ENCODE measurements around the gene MON2.
"Not testable (repeated sequence)": the region's sequence is repeated elsewhere in the genome, so short reads cannot be mapped to it uniquely, and the experiment has no call there.

The MON2 gene

GRCh38 chr12:62552906-62553556 is 86.4 kb downstream of the MON2 start:
- no peak for DNase-seq (ENCODE audit: low read depth, low spot score)

GRCh38 chr12:62559366-62559765 is 92.7 kb downstream of the MON2 start:
- DNase-seq (ENCODE audit: low read depth, low spot score), result not testable (repeated sequence)

GRCh38 chr12:62562846-62563245 is 96.2 kb downstream of the MON2 start:
- no peak for DNase-seq (ENCODE audit: low read depth, low spot score)

DNA sequence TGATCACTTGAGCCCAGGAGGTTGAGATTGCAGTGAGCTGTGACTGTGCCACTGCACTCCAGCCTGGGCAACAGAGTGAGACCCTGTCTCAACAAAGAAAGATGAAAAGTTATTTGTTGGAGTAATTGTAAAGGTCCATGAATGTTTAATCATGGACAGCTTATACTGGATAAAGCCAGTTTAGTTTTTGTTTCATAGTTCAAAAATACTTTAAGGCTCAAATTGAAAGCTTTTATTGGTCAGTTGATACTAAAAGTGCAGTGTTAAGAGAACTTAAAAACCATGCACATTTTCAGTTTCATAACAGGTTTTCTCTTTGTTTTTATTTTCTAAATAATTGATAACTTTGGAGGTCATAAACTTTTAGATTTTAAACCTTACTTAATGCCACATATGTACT is 108.4 kb downstream of the MON2 start:
- DNase-seq (ENCODE audit: low read depth, low spot score), result no peak

- no peak for DNase-seq (ENCODE audit: low read depth, low spot score)
Observed at GRCh38 chr12:62576503-62576902, 109.9 kb downstream of the MON2 start.

DNA sequence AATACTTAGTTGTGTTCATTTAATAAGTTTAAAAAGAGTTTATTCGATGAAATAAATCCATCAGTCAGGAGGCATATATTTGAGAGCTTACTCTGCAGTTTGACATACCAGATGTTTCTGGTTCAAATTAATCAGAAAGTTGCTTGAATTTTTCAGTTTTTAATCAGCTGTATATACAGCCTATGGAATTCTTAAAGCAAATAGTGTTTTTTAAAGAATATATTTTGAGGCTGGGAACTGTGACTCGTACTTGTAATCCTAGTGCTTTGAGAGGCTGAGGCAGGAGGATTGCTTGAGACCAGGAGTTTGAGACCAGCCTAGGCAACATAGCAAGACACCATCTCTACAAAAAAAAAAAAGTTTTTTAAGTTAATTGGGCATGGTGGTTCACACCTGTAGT is 112.1 kb downstream of the MON2 start:
- DNase-seq (ENCODE audit: low read depth, low spot score), result no peak

DNA sequence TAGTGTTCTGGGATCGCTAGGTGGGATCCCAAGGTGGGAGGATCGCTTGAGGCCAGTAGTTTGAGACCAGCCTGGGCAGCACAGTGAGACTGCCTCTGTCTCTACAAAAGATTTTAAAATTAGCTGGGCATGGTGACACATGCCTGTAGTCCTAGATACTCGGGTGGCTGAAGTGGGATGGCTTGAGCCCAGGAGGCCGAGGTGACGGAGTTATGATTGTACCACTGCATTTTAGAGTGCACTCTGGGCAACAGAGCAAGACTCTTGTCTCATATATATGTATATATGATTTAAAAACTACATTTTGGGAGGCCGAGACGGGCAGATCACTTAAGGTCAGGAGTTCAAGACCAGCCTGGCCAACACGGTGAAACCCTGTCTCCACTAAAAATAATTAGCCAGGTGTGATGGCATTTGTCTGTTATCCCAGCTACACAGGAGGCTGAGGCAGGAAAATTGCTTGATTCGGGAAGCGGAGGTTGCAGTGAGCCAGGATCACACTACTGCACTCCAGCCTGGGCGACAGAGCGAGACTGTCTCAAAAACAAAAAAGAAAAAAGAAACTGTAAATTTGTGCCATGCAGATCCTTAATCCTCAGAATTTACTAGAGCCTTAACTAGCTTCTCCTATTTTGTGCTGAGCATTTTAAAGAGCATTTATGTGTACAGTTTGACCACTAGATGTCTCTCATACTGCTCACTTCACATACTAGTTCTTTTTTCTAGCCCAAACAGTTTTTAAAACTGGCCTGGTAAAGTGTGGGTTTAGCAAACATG is 114.8 kb downstream of the MON2 start:
- DNase-seq (ENCODE audit: low read depth, low spot score), result no peak

GRCh38 chr12:62582065-62582366 is 115.4 kb downstream of the MON2 start:
- no peak for DNase-seq (ENCODE audit: low read depth, low spot score)

- no peak for DNase-seq (ENCODE audit: low read depth, low spot score)
Observed at GRCh38 chr12:62584619-62585018, 118.0 kb downstream of the MON2 start.

DNA sequence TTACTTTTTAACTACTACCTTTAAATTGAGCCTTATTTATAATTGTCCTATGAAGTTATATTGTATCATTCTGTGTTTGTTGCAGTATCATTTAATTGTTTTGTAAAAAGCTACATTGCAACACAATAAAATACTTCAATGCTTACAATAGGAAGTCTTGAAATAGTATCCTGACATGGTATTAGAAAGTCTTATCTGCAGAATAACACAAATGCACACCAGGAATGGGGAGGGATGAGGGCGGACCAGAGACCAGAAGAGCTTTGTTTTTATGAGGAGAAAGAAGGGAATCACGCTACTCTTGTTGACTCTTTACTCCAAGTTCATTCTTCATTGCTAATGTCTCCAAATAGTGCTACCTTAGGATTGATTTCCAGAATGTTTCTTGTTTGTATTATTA is 120.2 kb downstream of the MON2 start:
- DNase-seq (ENCODE audit: low read depth, low spot score), result no peak

DNA sequence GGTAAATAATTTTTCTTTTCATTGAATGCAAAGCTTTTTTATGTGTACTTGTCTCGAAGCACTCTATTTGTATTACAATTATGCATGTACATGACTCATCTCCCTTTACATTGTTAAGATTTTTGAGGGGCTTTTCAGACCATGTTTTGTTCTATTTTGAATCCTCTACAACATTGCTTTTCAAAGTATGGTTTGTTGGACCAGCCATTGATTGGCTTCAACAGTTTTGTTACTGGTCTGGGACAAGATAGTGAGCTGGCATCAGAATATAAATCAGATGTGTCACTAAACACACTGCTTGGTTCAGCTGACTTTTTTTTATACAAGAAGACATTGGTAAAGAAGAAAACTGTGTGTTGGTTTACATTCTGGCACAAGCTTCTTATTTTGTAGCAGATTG is 122.3 kb downstream of the MON2 start:
- DNase-seq (ENCODE audit: low read depth, low spot score), result no peak

GRCh38 chr12:62597253-62597652 is 130.6 kb downstream of the MON2 start:
- no peak for DNase-seq (ENCODE audit: low read depth, low spot score)

GRCh38 chr12:62598846-62599245 is 132.2 kb downstream of the MON2 start:
- no peak for DNase-seq (ENCODE audit: low read depth, low spot score)

- DNase-seq (ENCODE audit: low read depth, low spot score), result no peak
Observed at GRCh38 chr12:62599854-62600437, 133.3 kb downstream of the MON2 start.

DNA sequence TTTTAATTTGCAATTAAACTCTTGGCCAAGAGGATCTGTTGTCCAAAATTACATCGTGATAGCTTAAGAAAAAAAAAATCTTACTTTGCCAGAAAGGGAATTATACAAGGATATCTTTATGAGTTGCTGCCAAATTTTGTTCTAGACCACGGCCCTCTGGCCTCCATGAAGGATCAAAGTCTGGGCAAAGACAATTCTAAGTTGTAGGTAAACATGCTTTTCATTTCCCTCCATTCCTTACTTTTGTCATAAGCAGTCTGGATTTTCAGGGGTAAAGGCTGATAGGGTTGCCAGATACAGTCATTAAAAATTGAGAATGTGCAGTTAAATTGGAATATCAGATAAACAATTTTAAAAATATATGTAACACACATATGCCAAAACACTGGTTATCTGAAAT is 135.1 kb downstream of the MON2 start:
- DNase-seq (ENCODE audit: low read depth, low spot score), result no peak

DNA sequence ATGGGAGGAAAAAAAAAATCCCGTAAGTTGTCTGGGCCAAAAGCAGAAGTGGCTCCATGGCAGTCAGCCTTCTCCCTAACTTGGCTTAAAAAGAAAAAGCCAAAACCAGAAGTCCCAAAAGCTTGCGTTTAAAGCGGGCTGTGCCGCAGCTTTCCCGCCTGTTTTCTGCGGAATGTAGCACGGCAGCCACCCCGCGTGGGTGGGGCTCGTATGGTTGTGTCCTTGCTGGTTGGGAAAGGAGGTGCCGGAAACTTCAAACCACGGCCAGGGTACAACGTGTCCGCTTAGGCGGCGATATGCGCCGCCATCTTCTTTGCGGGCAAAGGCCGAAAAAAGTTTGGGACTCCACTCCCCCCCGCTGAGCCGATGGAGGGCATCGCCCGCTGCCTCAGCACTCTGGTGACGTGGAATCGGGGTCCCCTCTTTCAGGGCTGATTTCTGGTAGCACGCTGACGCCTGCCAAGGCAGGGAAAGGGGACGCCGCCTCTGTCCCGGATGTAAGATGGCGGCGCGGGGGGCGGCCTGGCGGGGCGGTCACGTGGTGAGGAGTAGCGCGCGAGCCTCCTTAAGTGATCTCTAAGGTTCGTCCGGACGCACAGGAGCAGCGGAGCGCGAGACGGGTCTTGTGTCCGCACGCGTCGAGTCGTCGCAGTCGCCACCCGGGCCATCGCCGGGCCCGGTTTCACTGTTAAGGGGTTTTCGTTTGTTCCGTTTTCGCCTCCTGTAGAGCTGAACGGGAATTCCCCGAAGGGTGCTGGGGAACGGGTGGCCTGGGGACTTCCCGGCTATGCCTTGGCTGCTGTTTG is 135.8 kb downstream of the MON2 start:
- peak; percentile 75 for DNase-seq (ENCODE audit: low read depth, low spot score)

- peak; percentile 63 for DNase-seq (ENCODE audit: low read depth, low spot score)
Observed at GRCh38 chr12:62603061-62603810, 136.6 kb downstream of the MON2 start.

DNA sequence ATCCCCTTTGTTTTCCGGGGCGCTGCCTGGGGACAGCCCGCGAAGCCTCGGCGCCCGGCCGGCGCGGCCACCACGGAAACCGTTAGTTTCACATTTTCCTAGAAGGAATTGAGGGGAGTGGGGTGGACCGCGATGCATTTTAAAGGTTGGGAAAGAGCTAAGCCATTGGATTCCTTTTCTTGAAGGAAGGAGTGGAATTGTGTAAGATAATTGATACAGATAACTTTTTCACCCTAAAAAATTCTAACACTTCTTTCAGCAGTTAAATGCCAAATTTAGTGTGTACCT is 137.1 kb downstream of the MON2 start:
- DNase-seq (ENCODE audit: low read depth, low spot score), result no peak

DNA sequence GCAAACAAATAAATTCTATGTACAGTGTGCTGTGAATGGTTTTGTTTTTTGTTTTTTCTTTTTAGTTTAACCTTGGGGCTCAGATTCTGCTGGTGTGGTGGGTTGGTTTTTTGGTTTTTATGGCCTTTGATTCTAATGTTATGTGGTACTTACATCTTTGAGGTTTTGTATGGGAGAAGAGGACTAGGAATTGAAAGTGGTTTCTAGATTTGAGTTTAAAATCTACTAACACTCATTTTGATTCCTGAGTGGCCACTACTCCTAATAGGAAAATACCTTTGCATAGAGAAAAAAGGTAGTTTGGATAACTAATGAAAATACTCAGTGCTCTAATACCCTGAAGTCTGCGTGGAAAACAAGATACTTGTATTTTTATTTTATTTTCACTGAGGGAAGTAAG is 137.7 kb downstream of the MON2 start:
- DNase-seq (ENCODE audit: low read depth, low spot score), result no peak

DNA sequence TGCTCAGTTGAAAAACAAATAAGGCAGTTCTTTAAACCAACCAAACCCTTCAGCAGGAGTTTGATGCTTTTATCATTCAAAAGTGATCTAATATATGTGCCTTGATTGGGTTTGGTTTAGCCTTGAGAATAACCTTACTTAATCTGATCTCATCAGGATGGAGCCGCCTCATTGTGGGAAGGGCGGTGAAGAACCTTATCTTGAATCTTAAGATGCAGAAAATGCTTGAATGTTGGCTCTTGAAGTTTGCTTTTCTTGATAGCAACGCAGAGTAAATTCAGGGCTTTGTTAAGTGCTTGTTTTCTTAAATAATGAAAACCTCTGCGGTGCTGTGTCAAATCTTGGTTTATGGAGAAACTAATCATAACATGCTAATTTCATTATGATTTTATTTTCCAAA is 138.2 kb downstream of the MON2 start:
- no peak for DNase-seq (ENCODE audit: low read depth, low spot score)

GRCh38 chr12:62605981-62606380 is 139.4 kb downstream of the MON2 start:
- no peak for DNase-seq (ENCODE audit: low read depth, low spot score)

GRCh38 chr12:62606654-62607053 is 140.0 kb downstream of the MON2 start:
- no peak for DNase-seq (ENCODE audit: low read depth, low spot score)
